ENCODE data around the gene UNC5C.

- TF ChIP-seq USF2 (CRISPR knock-in tag; IDR thresholded peaks at IDR 0.05) (no peak), RELA (CRISPR knock-in tag; IDR thresholded peaks at IDR 0.05; ENCODE audit: borderline replicate concordance) (no peak), CREB1 (CRISPR knock-in tag; IDR thresholded peaks at IDR 0.05) (no peak), CTCF (IDR thresholded peaks at IDR 0.05) (no peak)
Measured at GRCh38 chr4:95156452-95156765, 392.4 kb downstream of the UNC5C start.
